ENCODE measurements around the gene BABAM2. TPM values are rescaled to one million over a fixed set of nuclear protein-coding genes. Genes with fewer than 3 reads are reported as not detected.

Gene BABAM2
- total RNA-seq, 2 experiments from 2014 or later: 19.7 to 33.2 TPM

- no peak for TF ChIP-seq CTCF (conservative IDR thresholded peaks at IDR 0.05; ENCODE audit: low read length)
- TF ChIP-seq EZH2phosphoT487 (IDR thresholded peaks at IDR 0.05; ENCODE audit: borderline replicate concordance, low read depth, low read length): no peak
- Histone ChIP-seq H2AFZ (ENCODE audit: low read length) (no peak overlapping the region), H3K36me3 (ENCODE audit: insufficient read depth, low read length) (no peaks in the 10 kb centered on the region), H3K4me1 (ENCODE audit: insufficient read depth, low read length, poor library complexity, severe bottlenecking) (no peaks in the 10 kb centered on the region), H3K4me3 (ENCODE audit: low read depth, low read length, poor library complexity, severe bottlenecking) (no peak overlapping the region), H3K9me3 (ENCODE audit: low read length) (no peaks in the 10 kb centered on the region), H3K4me2 (ENCODE audit: low read length) (no peak overlapping the region), H4K20me1 (ENCODE audit: insufficient read depth, low read length) (no peaks in the 10 kb centered on the region), H3K9me2 (ENCODE audit: insufficient read depth, low read length) (no peaks in the 10 kb centered on the region), H3K27ac (ENCODE audit: low read depth, low read length, poor library complexity, severe bottlenecking) (no peak overlapping the region), H3K79me2 (ENCODE audit: insufficient read depth, low read depth, low read length) (no peaks in the 10 kb centered on the region)
- ChIA-PET CTCF (ENCODE audit: unreplicated experiment) (no interaction called here), POLR2A (no interaction called here)
- DNase-seq (ENCODE audit: low spot score): no peak
- intact Hi-C loops (cut with micrococcal nuclease; ENCODE audit: unreplicated experiment): no loop called here
- no TSS peak for BruUV-seq (replicated peaks)
Measured at GRCh38 chr2:28319118-28320008, 428.8 kb downstream of the BABAM2 start.

DNA sequence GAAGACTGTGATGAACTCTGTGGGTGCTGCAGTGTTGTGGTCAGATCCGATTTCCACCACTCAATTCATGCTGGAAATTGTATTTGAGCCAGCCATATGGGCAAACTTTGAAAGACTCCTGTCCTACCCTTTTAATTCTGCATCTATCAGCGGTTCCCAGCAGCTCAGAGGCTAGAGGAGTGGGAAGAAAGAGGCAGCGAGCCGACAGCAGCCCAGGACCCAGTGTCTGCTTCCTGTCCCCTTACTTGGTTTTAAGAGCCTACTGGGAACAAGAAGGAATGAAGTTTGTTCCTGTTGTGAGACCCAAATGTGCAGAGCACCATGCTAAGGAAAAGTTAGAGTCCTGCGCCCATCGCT is 429.5 kb downstream of the BABAM2 start:
- Histone ChIP-seq H3K9me2 (ENCODE audit: insufficient read depth, low read length) (no peaks in the 10 kb centered on the region), H3K4me1 (ENCODE audit: insufficient read depth, low read length, poor library complexity, severe bottlenecking) (no peaks in the 10 kb centered on the region), H3K9me3 (ENCODE audit: low read length) (no peaks in the 10 kb centered on the region), H3K4me2 (ENCODE audit: low read length) (no peak overlapping the region), H2AFZ (ENCODE audit: low read length) (no peak overlapping the region), H3K36me3 (ENCODE audit: insufficient read depth, low read length) (no peaks in the 10 kb centered on the region), H4K20me1 (ENCODE audit: insufficient read depth, low read length) (no peaks in the 10 kb centered on the region), H3K27ac (ENCODE audit: low read depth, low read length, poor library complexity, severe bottlenecking) (no peak overlapping the region), H3K79me2 (ENCODE audit: insufficient read depth, low read depth, low read length) (no peaks in the 10 kb centered on the region), H3K4me3 (ENCODE audit: low read depth, low read length, poor library complexity, severe bottlenecking) (no peak overlapping the region)
- no TSS peak for BruUV-seq (replicated peaks)
- intact Hi-C loops (cut with micrococcal nuclease; ENCODE audit: unreplicated experiment): no loop called here
- ChIA-PET POLR2A (no interaction called here), CTCF (ENCODE audit: unreplicated experiment) (no interaction called here)
- no peak for DNase-seq (ENCODE audit: low spot score)
- TF ChIP-seq CTCF (conservative IDR thresholded peaks at IDR 0.05; ENCODE audit: low read length): no peak
- no peak for TF ChIP-seq EZH2phosphoT487 (IDR thresholded peaks at IDR 0.05; ENCODE audit: borderline replicate concordance, low read depth, low read length)

DNA sequence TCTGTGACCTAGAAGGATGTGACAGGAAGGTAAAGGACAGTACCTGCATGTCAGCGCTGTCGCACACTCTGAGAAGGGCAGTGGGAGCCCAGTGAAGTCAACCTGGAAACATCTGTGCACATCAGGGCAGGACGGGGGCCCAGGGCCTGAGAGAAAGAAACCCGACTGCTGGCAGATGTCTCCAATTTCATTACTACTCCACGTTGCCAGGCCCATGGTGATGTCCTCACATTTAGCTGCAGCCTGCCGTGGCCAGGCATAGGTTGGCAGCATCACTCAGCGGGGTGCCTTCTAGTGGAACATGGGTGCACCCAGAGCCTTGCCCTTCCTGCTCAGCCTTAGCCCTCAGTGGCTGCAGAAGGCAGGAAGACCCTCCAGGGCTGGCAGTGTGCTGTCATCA is 429.8 kb downstream of the BABAM2 start:
- Histone ChIP-seq H4K20me1 (ENCODE audit: insufficient read depth, low read length) (no peaks in the 10 kb centered on the region), H2AFZ (ENCODE audit: low read length) (no peak overlapping the region), H3K4me2 (ENCODE audit: low read length) (no peak overlapping the region), H3K4me3 (ENCODE audit: low read depth, low read length, poor library complexity, severe bottlenecking) (no peak overlapping the region), H3K36me3 (ENCODE audit: insufficient read depth, low read length) (no peaks in the 10 kb centered on the region), H3K4me1 (ENCODE audit: insufficient read depth, low read length, poor library complexity, severe bottlenecking) (no peaks in the 10 kb centered on the region), H3K9me2 (ENCODE audit: insufficient read depth, low read length) (no peaks in the 10 kb centered on the region), H3K79me2 (ENCODE audit: insufficient read depth, low read depth, low read length) (no peaks in the 10 kb centered on the region), H3K9me3 (ENCODE audit: low read length) (no peaks in the 10 kb centered on the region), H3K27ac (ENCODE audit: low read depth, low read length, poor library complexity, severe bottlenecking) (no peak overlapping the region)
- intact Hi-C loops (cut with micrococcal nuclease; ENCODE audit: unreplicated experiment): no loop called here
- no TSS peak for BruUV-seq (replicated peaks)
- POLR2A ChIA-PET: no interaction called here
- no peak for DNase-seq (ENCODE audit: low spot score)
- TF ChIP-seq EZH2phosphoT487 (IDR thresholded peaks at IDR 0.05; ENCODE audit: borderline replicate concordance, low read depth, low read length) (no peak), CTCF (conservative IDR thresholded peaks at IDR 0.05; ENCODE audit: low read length) (no peak)
- CTCF ChIA-PET (ENCODE audit: unreplicated experiment): no interaction called here
